Neural cell (in vitro differentiated cells): Measurements from ENCODE around the gene GIT2.

Experiments
- CTCF ChIP-seq: fragments of 450-650 bp; IDR thresholded peaks from 2 replicates; pipeline ENCODE4 v1.5.1; 2014; ENCODE audit warnings: antibody characterized with exemption, mild to moderate bottlenecking, moderate library complexity; ENCODE audit not compliant: poor library complexity, severe bottlenecking
- POLR2AphosphoS5 ChIP-seq: IDR thresholded peaks from 2 replicates; pipeline ENCODE4 v1.6.1; 2012

DNA sequence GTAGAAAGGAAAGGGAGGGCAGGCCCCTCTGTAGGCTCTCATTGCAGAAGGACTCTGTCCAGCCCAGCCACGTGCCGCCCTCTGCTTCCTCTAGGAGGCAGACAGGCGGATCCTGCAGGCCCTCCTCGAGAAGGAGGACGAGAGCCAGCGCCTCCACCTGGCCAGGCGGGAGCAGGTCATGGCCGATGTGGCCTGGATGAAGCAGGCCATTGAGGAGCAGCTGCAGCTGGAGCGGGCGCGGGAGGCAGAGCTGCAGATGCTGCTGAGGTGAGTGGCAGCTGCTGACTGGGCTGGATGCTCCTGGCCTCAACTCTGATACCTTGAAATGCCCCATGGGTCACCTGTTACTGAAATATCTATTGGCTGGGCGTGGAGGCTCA, 85.2 kb downstream of the GIT2 start:
- TF ChIP-seq CTCF: no peak
- no peak for TF ChIP-seq POLR2AphosphoS5
